ENCODE data around the gene CDKN2A. TPM values are rescaled to one million over a fixed set of nuclear protein-coding genes. Genes with fewer than 3 reads are reported as not detected.

The CDKN2A gene
- total RNA-seq, 5 donors from 2014 or later (not counting 1 experiment from before 2014, with no cell fraction given), result 3.6 to 9.3 (median 4.6) TPM

DNA sequence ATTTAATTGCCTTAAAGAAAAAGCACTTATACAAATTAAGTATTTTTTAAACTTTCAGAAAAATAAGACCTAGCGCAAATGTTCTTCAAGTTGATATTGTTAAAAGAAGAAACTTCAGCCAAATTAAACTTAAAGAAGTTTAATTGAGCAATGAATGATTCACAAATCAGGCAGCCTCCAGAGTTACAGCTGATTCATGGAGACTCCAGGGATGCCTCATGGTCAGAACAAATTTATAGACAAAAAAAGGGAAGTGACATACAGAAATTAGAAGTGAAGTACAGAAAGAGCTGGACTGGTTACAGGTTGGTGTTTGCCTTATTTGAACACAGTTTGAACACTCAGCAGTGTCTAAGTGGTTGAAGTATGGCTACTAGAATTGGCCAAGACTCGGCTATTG is 60.3 kb downstream of the CDKN2A start:
- Histone ChIP-seq H3K9me3 (no peaks in the 10 kb centered on the region), H3K4me1 (ENCODE audit: control insufficient read depth in 1 of 2, extremely low read depth in 1 of 2, insufficient read depth in 2 of 2, low read length in 2 of 2) (no peaks in the 10 kb centered on the region), H3K36me3 (ENCODE audit: control insufficient read depth in 2 of 2, extremely low read depth in 1 of 2, insufficient read depth in 1 of 2, low read length in 1 of 2) (no peaks in the 10 kb centered on the region), H3K27me3 (replicated peaks in 1 of 2; ENCODE audit: control insufficient read depth in 2 of 2, extremely low read depth in 1 of 2, insufficient read depth in 2 of 2, low read length in 1 of 2) (no peaks in the 10 kb centered on the region), H3K4me3 (ENCODE audit: control insufficient read depth in 1 of 2, extremely low read depth in 1 of 2, low read length in 1 of 2) (no peak overlapping the region), H3K27ac (ENCODE audit: low read length) (no peak overlapping the region)
- DNase-seq (no peak), ATAC-seq (replicated peaks in 1 of 4) (no peak)
- POLR2A ChIA-PET, result interaction anchor here in 1 of 2 donors (0.5 to 0.7 kb wide), 2 partner anchors 10 to 44 kb away, joined by 3 read pairs; no protein-coding TSS in a partner anchor
- Mint-ChIP-seq H3K36me3 (peaks cover 30% of the 10 kb centered on the region), H3K9me3 (no peaks in the 10 kb centered on the region), H3K4me3 (no peak overlapping the region), H3K27me3 (peaks cover 0 to 3% of the 10 kb centered on the region in 2 donors), H3K4me1 (no peaks in the 10 kb centered on the region), H3K27ac (no peak overlapping the region)
- CTCF ChIA-PET, result interaction anchor here in 1 of 2 donors (0.5 to 0.6 kb wide), 2 partner anchors 30 to 75 kb away, joined by 3 to 4 read pairs; no protein-coding TSS in a partner anchor
- WGBS (ENCODE audit: insufficient coverage), result no CpG with 5 or more reads among the region's 2 CpGs

DNA sequence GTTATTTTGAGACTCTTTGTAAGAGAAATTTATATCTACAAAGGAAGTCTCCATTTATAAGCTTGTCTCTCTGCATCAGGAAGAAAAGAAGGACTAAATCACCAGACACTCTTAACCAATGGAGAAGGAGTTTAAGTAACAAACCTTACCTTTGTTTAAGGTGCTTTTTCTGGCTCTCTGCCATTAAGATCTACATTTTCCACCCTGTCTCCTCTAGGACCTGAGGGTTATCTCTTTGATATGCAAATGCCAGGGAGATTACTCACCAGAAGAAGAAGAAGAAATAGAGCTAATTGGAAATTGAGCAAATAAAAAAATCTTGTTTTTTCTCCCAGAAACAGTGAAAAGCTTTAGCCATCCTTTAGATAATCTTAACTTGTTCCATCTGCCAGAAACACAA is 60.9 kb downstream of the CDKN2A start:
- no peak overlapping the region for H3K27ac ChIP-seq (ENCODE audit: low read length)
- H3K4me3 Mint-ChIP-seq, result no peak overlapping the region
- CTCF ChIA-PET, result interaction anchor here in 1 of 2 donors (0.5 to 0.6 kb wide), 2 partner anchors 31 to 75 kb away, joined by 3 to 4 read pairs; no protein-coding TSS in a partner anchor
- no peak overlapping the region for H3K27ac Mint-ChIP-seq
- no peak overlapping the region for H3K4me3 ChIP-seq (ENCODE audit: control insufficient read depth in 1 of 2, extremely low read depth in 1 of 2, low read length in 1 of 2)
- DNase-seq, result no peak
- no peaks in the 10 kb centered on the region for H3K4me1 ChIP-seq (ENCODE audit: control insufficient read depth in 1 of 2, extremely low read depth in 1 of 2, insufficient read depth in 2 of 2, low read length in 2 of 2)
- POLR2A ChIA-PET, result interaction anchor here in 1 of 2 donors (0.7 kb wide), 1 partner anchor 10 kb away, joined by 3 read pairs; no protein-coding TSS in a partner anchor
- peaks cover 0 to 3% of the 10 kb centered on the region in 2 donors for H3K27me3 Mint-ChIP-seq
- ATAC-seq (replicated peaks in 1 of 4), result no peak
- no peaks in the 10 kb centered on the region for H3K9me3 ChIP-seq
- no peaks in the 10 kb centered on the region for H3K27me3 ChIP-seq (replicated peaks in 1 of 2; ENCODE audit: control insufficient read depth in 2 of 2, extremely low read depth in 1 of 2, insufficient read depth in 2 of 2, low read length in 1 of 2)
- no peaks in the 10 kb centered on the region for H3K36me3 ChIP-seq (ENCODE audit: control insufficient read depth in 2 of 2, extremely low read depth in 1 of 2, insufficient read depth in 1 of 2, low read length in 1 of 2)
- H3K4me1 Mint-ChIP-seq, result no peaks in the 10 kb centered on the region
- peaks cover 30% of the 10 kb centered on the region for H3K36me3 Mint-ChIP-seq
- H3K9me3 Mint-ChIP-seq, result no peaks in the 10 kb centered on the region

DNA sequence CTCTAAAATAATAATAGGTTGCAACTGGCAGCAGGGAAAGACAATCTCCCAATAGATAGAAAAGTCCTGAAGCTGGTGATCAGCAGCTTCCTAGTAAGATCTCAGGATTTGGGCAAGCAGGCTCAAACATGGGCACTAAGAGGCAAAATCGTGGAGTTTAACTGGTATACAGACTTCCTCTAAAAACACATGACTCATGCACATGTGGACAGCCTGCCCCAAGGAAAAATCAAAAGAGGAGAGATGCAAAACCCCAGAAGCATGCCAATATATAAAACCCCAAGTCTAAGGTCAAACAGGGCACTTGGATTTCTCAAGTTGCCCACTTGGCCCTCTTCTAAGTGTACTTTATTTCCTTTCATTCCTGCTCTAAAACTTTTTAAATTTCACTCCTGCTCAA is 62.8 kb downstream of the CDKN2A start:
- H3K36me3 Mint-ChIP-seq, result peaks cover 30% of the 10 kb centered on the region
- no peak overlapping the region for H3K4me3 Mint-ChIP-seq
- H3K4me1 ChIP-seq (ENCODE audit: control insufficient read depth in 1 of 2, extremely low read depth in 1 of 2, insufficient read depth in 2 of 2, low read length in 2 of 2), result no peaks in the 10 kb centered on the region
- CTCF ChIA-PET, result no interaction called here
- no peaks in the 10 kb centered on the region for H3K9me3 ChIP-seq
- H3K4me3 ChIP-seq (ENCODE audit: control insufficient read depth in 1 of 2, extremely low read depth in 1 of 2, low read length in 1 of 2), result no peak overlapping the region
- POLR2A ChIA-PET, result no interaction called here
- peaks cover 0 to 3% of the 10 kb centered on the region in 2 donors for H3K27me3 Mint-ChIP-seq
- H3K4me1 Mint-ChIP-seq, result no peaks in the 10 kb centered on the region
- DNase-seq, result no peak
- H3K9me3 Mint-ChIP-seq, result no peaks in the 10 kb centered on the region
- H3K27ac Mint-ChIP-seq, result no peak overlapping the region
- no peak overlapping the region for H3K27ac ChIP-seq (ENCODE audit: low read length)
- WGBS (ENCODE audit: insufficient coverage), result 75% methylated on average over 1 of the region's 1 CpG
- no peaks in the 10 kb centered on the region for H3K36me3 ChIP-seq (ENCODE audit: control insufficient read depth in 2 of 2, extremely low read depth in 1 of 2, insufficient read depth in 1 of 2, low read length in 1 of 2)
- no peaks in the 10 kb centered on the region for H3K27me3 ChIP-seq (replicated peaks in 1 of 2; ENCODE audit: control insufficient read depth in 2 of 2, extremely low read depth in 1 of 2, insufficient read depth in 2 of 2, low read length in 1 of 2)
- ATAC-seq (replicated peaks in 1 of 4), result no peak

DNA sequence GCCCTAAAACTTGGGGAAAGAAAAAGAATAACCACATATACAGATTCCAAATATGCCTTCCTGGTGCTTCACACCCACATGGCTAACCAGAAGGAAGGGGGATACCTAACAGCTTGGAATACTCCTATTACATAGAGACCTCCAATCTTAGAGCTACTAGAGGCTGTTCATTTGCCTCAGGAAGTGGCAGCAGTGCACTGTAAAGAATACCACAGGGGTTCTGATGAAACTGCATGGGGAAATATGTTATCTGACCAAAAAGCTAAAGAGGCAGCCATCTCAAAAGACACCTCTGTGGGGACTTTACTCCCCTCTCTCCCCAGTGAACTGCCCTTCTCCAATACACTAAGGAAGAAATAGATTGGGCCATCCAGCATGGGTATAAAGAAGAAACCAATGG is 66.4 kb downstream of the CDKN2A start:
- peaks cover 28% of the 10 kb centered on the region for H3K36me3 Mint-ChIP-seq
- peaks cover 0 to 4% (median 0%) of the 10 kb centered on the region in 3 donors for H3K9me3 Mint-ChIP-seq
- POLR2A ChIA-PET, result no interaction called here
- H3K4me1 Mint-ChIP-seq, result peaks cover 2 to 5% (median 3%) of the 10 kb centered on the region in 3 donors
- no peak for DNase-seq
- no peak overlapping the region for H3K4me3 Mint-ChIP-seq
- no peaks in the 10 kb centered on the region for H3K9me3 ChIP-seq
- no peak overlapping the region for H3K27ac ChIP-seq (ENCODE audit: low read length)
- no peak overlapping the region for H3K4me3 ChIP-seq (ENCODE audit: control insufficient read depth in 1 of 2, extremely low read depth in 1 of 2, low read length in 1 of 2)
- H3K36me3 ChIP-seq (ENCODE audit: control insufficient read depth in 2 of 2, extremely low read depth in 1 of 2, insufficient read depth in 1 of 2, low read length in 1 of 2), result no peaks in the 10 kb centered on the region
- no peaks in the 10 kb centered on the region for H3K4me1 ChIP-seq (ENCODE audit: control insufficient read depth in 1 of 2, extremely low read depth in 1 of 2, insufficient read depth in 2 of 2, low read length in 2 of 2)
- H3K27me3 ChIP-seq (replicated peaks in 1 of 2; ENCODE audit: control insufficient read depth in 2 of 2, extremely low read depth in 1 of 2, insufficient read depth in 2 of 2, low read length in 1 of 2), result no peaks in the 10 kb centered on the region
- ATAC-seq (replicated peaks in 1 of 4), result no peak
- CTCF ChIA-PET, result interaction anchor here in 1 of 2 donors (1.2 kb wide), 1 partner anchor 111 kb away, joined by 3 read pairs; no protein-coding TSS in a partner anchor
- peaks cover 0 to 3% of the 10 kb centered on the region in 2 donors for H3K27me3 Mint-ChIP-seq
- H3K27ac Mint-ChIP-seq, result no peak overlapping the region

DNA sequence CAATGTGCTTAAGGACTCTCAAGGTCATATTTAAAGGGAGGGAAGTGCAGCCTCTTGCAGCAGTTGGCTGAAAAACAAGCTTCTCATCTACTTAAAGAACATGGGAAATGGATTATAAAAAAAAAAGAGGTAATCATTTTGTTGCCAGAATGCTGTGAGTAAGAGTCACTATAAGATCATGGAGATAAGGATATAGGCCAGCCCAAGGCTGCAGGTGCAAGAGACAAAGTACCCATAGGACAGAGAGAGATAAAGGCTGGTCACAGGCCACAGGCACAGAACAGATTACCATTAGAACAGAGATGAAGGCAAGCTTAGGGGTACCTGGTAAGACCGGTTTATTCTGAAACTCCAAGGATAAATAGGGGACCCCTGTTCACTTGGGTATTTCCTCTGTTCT is 70.5 kb downstream of the CDKN2A start:
- Mint-ChIP-seq H3K36me3 (peaks cover 4% of the 10 kb centered on the region), H3K4me1 (peaks cover 26 to 33% (median 27%) of the 10 kb centered on the region in 3 donors), H3K4me3 (no peak overlapping the region), H3K9me3 (peaks cover 3 to 12% (median 7%) of the 10 kb centered on the region in 3 donors), H3K27me3 (no peaks in the 10 kb centered on the region), H3K27ac (no peak overlapping the region)
- no CpG with 5 or more reads among the region's 1 CpG for WGBS (ENCODE audit: insufficient coverage)
- POLR2A ChIA-PET, result interaction anchor here (0.6 kb wide), 2 partner anchors 11 to 53 kb away, joined by 3 read pairs; no protein-coding TSS in a partner anchor
- Histone ChIP-seq H3K4me3 (ENCODE audit: control insufficient read depth in 1 of 2, extremely low read depth in 1 of 2, low read length in 1 of 2) (no peak overlapping the region), H3K27me3 (replicated peaks in 1 of 2; ENCODE audit: control insufficient read depth in 2 of 2, extremely low read depth in 1 of 2, insufficient read depth in 2 of 2, low read length in 1 of 2) (no peaks in the 10 kb centered on the region), H3K36me3 (ENCODE audit: control insufficient read depth in 2 of 2, extremely low read depth in 1 of 2, insufficient read depth in 1 of 2, low read length in 1 of 2) (no peaks in the 10 kb centered on the region), H3K9me3 (no peaks in the 10 kb centered on the region), H3K27ac (ENCODE audit: low read length) (no peak overlapping the region), H3K4me1 (ENCODE audit: control insufficient read depth in 1 of 2, extremely low read depth in 1 of 2, insufficient read depth in 2 of 2, low read length in 2 of 2) (peaks cover 5 to 13% of the 10 kb centered on the region in 2 experiments)
- DNase-seq (no peak), ATAC-seq (replicated peaks in 1 of 4) (no peak)
- CTCF ChIA-PET, result interaction anchor here in 1 of 2 donors (0.6 kb wide), 1 partner anchor 74 kb away, joined by 3 read pairs; no protein-coding TSS in a partner anchor

DNA sequence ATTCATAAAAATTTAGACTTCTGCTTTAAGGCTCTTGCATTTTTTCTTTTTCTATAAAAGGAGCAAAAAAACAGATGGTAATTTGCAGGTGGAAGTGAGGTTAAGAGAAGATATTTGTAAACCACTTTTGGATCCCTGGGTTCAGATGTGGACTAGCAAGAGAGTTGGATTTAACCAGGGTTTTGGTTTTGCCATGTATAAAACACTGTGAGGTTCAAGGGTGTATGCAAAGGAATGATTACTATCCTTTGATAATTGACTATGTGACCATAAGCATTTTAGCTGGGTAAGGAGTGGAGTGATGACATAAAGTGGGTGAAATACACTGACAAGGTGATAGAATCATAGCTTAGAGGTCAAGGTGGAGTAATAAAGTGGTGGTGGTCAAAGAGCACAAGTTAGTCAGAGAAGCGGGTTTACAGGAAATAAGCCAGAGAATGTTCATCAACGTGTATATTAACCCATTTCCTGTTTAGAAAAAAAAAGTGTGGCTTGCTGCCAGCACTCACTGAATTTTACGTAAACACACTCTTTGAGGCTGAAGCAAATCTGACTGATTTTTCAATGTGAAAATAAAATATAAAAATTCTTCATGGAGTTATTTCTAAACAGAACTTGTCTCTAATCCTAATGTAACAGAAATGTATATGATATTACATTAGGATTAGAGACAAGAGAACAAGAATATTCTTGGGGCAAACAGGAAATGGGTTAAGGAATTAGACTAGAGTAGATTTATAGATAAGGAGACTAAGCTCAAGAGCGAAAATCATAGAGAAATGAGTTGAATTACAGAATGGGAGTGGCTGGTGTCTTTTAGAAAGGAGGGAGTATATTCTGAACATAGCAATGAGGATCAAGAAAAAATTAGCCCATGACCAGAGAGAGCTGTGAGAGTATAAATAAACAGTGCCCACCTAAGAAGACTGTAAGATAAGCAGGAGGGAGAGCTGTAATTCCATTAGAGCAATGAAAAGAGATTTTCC is 74.5 kb downstream of the CDKN2A start:
- no peaks in the 10 kb centered on the region for H3K27me3 Mint-ChIP-seq
- Histone ChIP-seq H3K4me3 (ENCODE audit: control insufficient read depth in 1 of 2, extremely low read depth in 1 of 2, low read length in 1 of 2) (no peak overlapping the region), H3K36me3 (ENCODE audit: control insufficient read depth in 2 of 2, extremely low read depth in 1 of 2, insufficient read depth in 1 of 2, low read length in 1 of 2) (no peaks in the 10 kb centered on the region), H3K9me3 (no peaks in the 10 kb centered on the region), H3K4me1 (ENCODE audit: control insufficient read depth in 1 of 2, extremely low read depth in 1 of 2, insufficient read depth in 2 of 2, low read length in 2 of 2) (peaks cover 5 to 13% of the 10 kb centered on the region in 2 experiments), H3K27ac (ENCODE audit: low read length) (peak overlapping the region; percentile 71), H3K27me3 (replicated peaks in 1 of 2; ENCODE audit: control insufficient read depth in 2 of 2, extremely low read depth in 1 of 2, insufficient read depth in 2 of 2, low read length in 1 of 2) (no peaks in the 10 kb centered on the region)
- H3K27ac Mint-ChIP-seq, result peak overlapping the region; percentile 75 to 85
- H3K9me3 Mint-ChIP-seq, result peaks cover 25 to 31% (median 25%) of the 10 kb centered on the region in 3 donors
- peak overlapping the region; percentile 19 to 53 (median 26) for H3K4me3 Mint-ChIP-seq
- peaks cover 11% of the 10 kb centered on the region for H3K36me3 Mint-ChIP-seq
- peak in 30 of 35 experiments; percentile 2 to 77 (median 31) for DNase-seq
- ATAC-seq (replicated peaks in 1 of 4), result peak; percentile 77 to 91 (median 83)
- ChIA-PET CTCF (interaction anchor here in 1 of 2 donors (1.0 kb wide), 1 partner anchor 88 kb away, joined by 4 read pairs; no protein-coding TSS in a partner anchor), POLR2A (interaction anchor here in 1 of 2 donors (0.5 to 0.7 kb wide), 2 partner anchors 25 to 110 kb away, joined by 3 read pairs; no protein-coding TSS in a partner anchor)
- 17% methylated on average over 1 of the region's 4 CpGs for WGBS (ENCODE audit: insufficient coverage)
- peaks cover 29 to 35% (median 29%) of the 10 kb centered on the region in 3 donors for H3K4me1 Mint-ChIP-seq

Data from T-cell (primary cell).